ENCODE measurements around the gene INCA1.
"Not testable (repeated sequence)": the region's sequence is repeated elsewhere in the genome, so short reads cannot be mapped to it uniquely, and the experiment has no call there.

DNA sequence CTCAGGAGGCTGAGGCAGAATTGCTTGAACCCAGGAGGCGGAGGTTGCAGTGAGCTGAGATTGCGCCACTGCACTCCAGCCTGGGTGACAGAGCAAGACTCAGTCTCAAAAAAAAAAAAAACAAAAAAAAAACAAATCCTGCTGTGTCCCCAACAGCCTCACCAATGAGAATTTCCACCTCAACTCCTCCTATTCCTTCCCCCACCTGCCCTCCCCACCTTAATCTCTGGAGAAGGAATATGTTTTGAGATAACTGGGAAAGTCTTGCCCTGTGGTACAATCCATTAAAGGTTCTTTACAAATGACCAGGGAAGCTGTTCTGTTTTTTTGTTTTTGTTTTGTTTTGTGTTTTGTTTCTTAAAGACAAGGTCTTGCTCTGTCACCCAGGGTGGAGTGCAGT, 32.8 kb upstream of the INCA1 start:
- TF ChIP-seq, protein P1, sequence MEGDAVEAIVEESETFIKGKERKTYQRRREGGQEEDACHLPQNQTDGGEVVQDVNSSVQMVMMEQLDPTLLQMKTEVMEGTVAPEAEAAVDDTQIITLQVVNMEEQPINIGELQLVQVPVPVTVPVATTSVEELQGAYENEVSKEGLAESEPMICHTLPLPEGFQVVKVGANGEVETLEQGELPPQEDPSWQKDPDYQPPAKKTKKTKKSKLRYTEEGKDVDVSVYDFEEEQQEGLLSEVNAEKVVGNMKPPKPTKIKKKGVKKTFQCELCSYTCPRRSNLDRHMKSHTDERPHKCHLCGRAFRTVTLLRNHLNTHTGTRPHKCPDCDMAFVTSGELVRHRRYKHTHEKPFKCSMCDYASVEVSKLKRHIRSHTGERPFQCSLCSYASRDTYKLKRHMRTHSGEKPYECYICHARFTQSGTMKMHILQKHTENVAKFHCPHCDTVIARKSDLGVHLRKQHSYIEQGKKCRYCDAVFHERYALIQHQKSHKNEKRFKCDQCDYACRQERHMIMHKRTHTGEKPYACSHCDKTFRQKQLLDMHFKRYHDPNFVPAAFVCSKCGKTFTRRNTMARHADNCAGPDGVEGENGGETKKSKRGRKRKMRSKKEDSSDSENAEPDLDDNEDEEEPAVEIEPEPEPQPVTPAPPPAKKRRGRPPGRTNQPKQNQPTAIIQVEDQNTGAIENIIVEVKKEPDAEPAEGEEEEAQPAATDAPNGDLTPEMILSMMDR (IDR thresholded peaks at IDR 0.05): not testable (repeated sequence)
- not testable (repeated sequence) for TF ChIP-seq POLR2A (IDR thresholded peaks at IDR 0.05)
